Astrocyte of the spinal cord (primary cell): ENCODE results near the gene DNAJC2.

Experiments
- DNase-seq: peaks from one replicate; pipeline ENCODE4 v3.0.0; 2011; ENCODE audit warnings: low read depth, low spot score
- H3K4me3 ChIP-seq: 2 replicates; pipeline ENCODE4 v1.5.1; 2011; ENCODE audit warnings: low read depth, mild to moderate bottlenecking, low read length, moderate library complexity
- in situ Hi-C: cut with HindIII; loops from 2 replicates; pipeline ENCODE4 v1.10.0; 2017; ENCODE audit warnings: low sequenced_read_pairs
- TF ChIP-seq, protein P1 (sequence below): IDR thresholded peaks from 2 replicates; pipeline ENCODE4 v1.5.1; 2012; ENCODE audit warnings: low read depth, mild to moderate bottlenecking, low read length, inconsistent platforms

Gene DNAJC2

DNA sequence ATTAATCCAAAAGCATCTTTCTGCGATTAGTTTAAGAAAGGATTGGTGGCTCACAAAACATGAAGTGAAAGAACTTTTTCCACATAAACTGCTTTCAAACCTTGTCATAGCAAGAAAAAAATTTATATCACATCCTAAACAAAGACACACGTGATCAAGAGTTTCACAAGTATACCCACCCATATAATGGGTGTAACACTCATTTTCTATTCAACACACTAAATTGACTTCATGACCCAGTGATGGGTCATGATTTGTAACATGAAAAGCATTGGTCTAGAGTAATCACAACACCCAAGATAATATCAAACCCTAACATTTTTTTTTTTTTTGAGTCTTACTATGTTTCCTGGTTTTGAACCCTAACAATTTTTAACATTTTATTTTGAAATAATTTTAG, 29.7 kb downstream of the DNAJC2 start:
- no peak for DNase-seq
- no peak overlapping the region for H3K4me3 ChIP-seq
- in situ Hi-C loops: no loop called here
- TF ChIP-seq, protein P1, sequence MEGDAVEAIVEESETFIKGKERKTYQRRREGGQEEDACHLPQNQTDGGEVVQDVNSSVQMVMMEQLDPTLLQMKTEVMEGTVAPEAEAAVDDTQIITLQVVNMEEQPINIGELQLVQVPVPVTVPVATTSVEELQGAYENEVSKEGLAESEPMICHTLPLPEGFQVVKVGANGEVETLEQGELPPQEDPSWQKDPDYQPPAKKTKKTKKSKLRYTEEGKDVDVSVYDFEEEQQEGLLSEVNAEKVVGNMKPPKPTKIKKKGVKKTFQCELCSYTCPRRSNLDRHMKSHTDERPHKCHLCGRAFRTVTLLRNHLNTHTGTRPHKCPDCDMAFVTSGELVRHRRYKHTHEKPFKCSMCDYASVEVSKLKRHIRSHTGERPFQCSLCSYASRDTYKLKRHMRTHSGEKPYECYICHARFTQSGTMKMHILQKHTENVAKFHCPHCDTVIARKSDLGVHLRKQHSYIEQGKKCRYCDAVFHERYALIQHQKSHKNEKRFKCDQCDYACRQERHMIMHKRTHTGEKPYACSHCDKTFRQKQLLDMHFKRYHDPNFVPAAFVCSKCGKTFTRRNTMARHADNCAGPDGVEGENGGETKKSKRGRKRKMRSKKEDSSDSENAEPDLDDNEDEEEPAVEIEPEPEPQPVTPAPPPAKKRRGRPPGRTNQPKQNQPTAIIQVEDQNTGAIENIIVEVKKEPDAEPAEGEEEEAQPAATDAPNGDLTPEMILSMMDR: no peak

DNA sequence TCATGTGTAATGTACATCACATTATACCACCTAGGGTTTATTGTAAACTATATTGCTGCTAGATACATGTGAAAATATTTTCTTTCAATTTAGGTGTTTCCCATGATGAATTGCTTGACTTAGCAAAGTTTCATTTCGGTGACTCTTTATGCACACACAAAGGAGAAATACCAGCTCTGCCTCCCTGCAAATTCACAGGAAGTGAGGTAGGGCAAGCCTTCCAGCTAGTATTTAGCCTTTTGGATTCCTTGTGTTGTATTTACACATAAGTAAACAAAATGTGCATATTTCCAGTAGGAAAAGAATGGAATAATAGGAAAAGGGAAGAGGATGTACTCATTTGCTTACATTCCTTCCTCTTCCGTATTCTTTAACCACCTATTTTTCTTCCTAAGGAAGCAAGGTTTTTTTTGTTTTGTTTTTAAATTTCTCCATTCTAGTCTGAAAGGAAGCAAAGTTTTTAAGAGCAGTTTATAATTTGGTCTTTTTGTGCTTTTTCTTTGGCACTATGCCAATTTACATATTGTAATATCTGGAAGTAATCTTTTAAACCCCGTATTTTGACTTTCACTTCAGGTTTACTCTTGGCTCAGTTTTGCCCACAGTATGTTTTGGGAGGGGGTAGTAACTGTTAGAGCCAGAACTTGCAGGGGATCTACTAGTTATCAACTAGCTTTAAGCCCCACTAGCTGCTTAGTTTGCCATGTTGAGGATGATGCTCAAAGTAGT, 36.9 kb downstream of the DNAJC2 start:
- TF ChIP-seq, protein P1: no peak
- no peak for DNase-seq
- in situ Hi-C loops: no loop called here
- no peak overlapping the region for H3K4me3 ChIP-seq

DNA sequence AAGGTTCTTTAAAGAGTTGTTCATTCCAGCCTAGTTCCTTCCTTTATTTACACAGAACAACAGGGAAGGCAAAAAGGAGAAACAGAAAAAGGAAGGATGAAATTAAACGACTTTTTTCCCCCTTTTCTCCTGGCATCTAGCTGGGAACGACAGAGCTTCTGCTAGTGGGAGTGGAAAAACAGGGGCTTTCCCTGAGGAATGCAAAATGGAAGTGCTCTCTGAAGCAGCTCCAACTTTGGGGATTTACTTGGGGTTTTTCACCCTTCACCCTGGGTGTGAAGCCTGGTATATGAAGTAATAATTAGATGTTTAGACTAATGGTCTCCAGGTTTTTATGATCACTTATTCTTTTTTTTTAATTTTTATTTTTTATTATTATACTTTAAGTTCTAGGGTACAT, 43.1 kb downstream of the DNAJC2 start:
- H3K4me3 ChIP-seq: no peak overlapping the region
- TF ChIP-seq, protein P1: no peak
- no peak for DNase-seq
- in situ Hi-C loops: no loop called here

DNA sequence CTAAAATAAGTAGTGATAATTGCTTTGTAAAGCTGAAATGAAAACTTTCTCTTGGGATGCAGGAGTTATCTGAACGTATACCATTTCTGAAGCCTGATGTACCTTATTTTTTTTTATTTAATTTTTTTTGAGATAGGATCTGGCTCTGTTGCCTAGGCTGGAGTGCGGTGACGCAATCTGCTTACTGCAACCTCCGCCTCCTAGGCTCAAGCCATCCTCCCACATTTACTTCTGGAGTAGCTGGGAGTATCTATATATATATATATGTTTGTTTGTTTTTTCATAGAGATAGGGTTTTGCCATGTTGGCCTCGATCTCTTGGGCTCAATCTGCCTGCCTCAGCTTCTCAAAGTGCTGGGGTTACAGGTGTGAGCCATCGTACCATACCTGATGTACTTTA, 44.9 kb downstream of the DNAJC2 start:
- TF ChIP-seq, protein P1: no peak
- no peak overlapping the region for H3K4me3 ChIP-seq
- no peak for DNase-seq
- in situ Hi-C loops: no loop called here

DNA sequence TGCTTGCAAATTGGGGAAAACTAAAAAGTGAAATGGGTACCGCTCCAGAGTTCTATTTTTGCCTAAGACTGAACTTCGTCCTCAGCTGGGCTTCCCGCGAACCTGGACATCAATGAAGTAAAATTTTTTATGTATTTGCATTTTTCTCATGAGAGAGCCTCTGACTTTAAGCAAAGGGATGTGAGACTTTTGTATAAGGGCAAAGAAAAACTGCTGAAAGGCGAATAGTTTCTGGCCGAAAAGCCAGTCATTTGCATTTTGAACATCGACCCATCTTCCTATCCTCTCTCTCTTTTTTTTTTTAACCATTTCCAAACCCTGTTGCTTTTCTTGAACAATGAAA, 46.8 kb downstream of the DNAJC2 start:
- DNase-seq: no peak
- TF ChIP-seq, protein P1: no peak
- peak overlapping the region; percentile 79 for H3K4me3 ChIP-seq
- in situ Hi-C loops: no loop called here

DNA sequence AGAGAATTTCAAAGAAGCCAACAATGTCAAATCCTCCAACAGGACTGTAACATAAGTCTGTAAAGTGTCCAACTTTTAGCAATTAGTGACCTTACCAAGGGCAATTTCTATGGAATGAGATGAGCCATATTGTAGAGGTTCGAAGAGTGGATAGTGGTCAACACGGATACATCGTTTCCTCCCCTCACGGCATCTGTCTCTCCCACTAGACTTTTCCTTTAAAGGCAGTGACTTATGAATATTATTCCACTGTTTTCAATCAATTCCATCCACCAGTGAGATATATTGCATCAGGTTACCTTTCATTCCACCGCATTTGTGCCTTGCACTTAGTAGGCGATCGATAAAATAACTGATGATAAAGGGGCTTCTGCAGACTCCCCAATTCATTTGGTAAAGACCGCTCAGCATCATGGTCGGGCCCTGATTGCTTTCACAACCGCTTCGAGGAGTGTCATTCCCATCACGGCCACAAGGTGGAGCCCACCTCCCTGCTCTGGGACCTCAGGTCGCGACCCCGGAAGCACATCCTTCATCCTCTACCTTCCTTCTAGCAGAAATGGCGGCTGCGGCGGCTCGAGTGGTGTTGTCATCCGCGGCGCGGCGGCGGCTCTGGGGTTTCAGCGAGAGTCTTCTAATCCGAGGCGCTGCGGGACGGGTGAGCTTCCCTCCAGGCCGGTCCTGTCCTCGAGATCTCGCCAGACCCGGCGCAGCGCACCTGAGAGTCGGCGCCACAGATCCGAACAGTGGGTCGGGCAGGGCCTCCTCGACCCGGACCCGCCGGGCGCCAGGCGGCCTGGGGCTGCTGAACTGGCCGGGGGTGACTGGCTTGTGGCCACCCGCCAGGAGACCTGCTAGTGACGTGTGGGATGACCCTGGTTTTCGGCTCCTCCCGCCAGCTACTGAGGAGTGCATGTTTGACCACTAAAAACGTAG, 47.4 kb downstream of the DNAJC2 start, which contains the start of gene PMPCB:
PMPCB (plus strand) TSS at position 535 of the 936 bp plus-strand sequence; CDS start at position 560, 25 bp downstream.
- TF ChIP-seq, protein P1: peak; percentile 96
- in situ Hi-C loops: no loop called here
- peak; percentile 91 for DNase-seq
- H3K4me3 ChIP-seq: peak within 1 kb of the TSS; percentile 79
